Calu3 (cell line): ENCODE measurements around the gene PDRG1. TPM values are rescaled to one million over a fixed set of nuclear protein-coding genes. Genes with fewer than 3 reads are reported as not detected.

Source experiments
- BruUV-seq: library from RNA; stranded (reverse); fragments of 400-500 nt; replicated peaks from 2 replicates; lab custom pipeline; 2021; lab: Mats Ljungman, UMichigan
- CTCF ChIA-PET: fragments of 300-600 bp; sonication (Branson Sonifier 250); formaldehyde crosslinking; loops from one replicate; lab custom pipeline; 2022; ENCODE audit warnings: antibody characterized with exemption; lab: Charles Lee
- DNase-seq: peaks from one replicate; pipeline ENCODE4 v3.0.0; 2022
- H3K27ac Mint-ChIP-seq: one replicate; pipeline ENCODE4 v1.8.0; 2022; ENCODE audit warnings: mixed read lengths; ENCODE audit not compliant: unreplicated experiment
- H3K27me3 Mint-ChIP-seq: one replicate; pipeline ENCODE4 v1.8.0; 2022; ENCODE audit warnings: mixed read lengths; ENCODE audit not compliant: unreplicated experiment
- H3K36me3 Mint-ChIP-seq: one replicate; pipeline ENCODE4 v1.8.0; 2022; ENCODE audit warnings: mild to moderate bottlenecking, moderate library complexity, mixed read lengths; ENCODE audit not compliant: insufficient read depth, unreplicated experiment
- H3K4me1 Mint-ChIP-seq: one replicate; pipeline ENCODE4 v1.8.0; 2022; ENCODE audit warnings: mild to moderate bottlenecking, low read depth, mixed read lengths; ENCODE audit not compliant: unreplicated experiment
- H3K4me3 Mint-ChIP-seq: one replicate; pipeline ENCODE4 v1.8.0; 2022; ENCODE audit warnings: mild to moderate bottlenecking, low read depth, moderate library complexity, mixed read lengths; ENCODE audit not compliant: unreplicated experiment
- H3K9me3 Mint-ChIP-seq: one replicate; pipeline ENCODE4 v1.8.0; 2022; ENCODE audit warnings: low read depth, mixed read lengths; ENCODE audit not compliant: unreplicated experiment
- CTCF ChIP-seq: fragments of 200-600 bp; IDR thresholded peaks from one replicate; pipeline ENCODE4 v1.8.0; 2022; ENCODE audit warnings: antibody characterized with exemption; ENCODE audit not compliant: unreplicated experiment
- intact Hi-C: fragments of 100-400 bp; cut with micrococcal nuclease; formaldehyde crosslinking; loops from one replicate; pipeline ENCODE4 v1.10.0; 2022; ENCODE audit not compliant: unreplicated experiment
- total RNA-seq: library from RNA; stranded (reverse); gene quantifications from 2 replicates; pipeline ENCODE4 v1.2.3, GENCODE V29; 2022

PDRG1 gene
- total RNA-seq, 1 experiment from 2014 or later = 24.5 TPM

- CTCF ChIA-PET = interaction anchor here (0.7 kb wide), 2 partner anchors 9 to 336 kb away, joined by 3 read pairs; no protein-coding TSS in a partner anchor
- intact Hi-C loops = no loop called here
- Mint-ChIP-seq H3K36me3 (no peaks in the 10 kb centered on the region), H3K27me3 (peaks cover 45% of the 10 kb centered on the region), H3K27ac (no peak overlapping the region), H3K9me3 (no peaks in the 10 kb centered on the region), H3K4me1 (no peaks in the 10 kb centered on the region), H3K4me3 (no peak overlapping the region)
- no peak for DNase-seq
- no TSS peak for BruUV-seq
- TF ChIP-seq CTCF = no peak
Observed at GRCh38 chr20:31909253-31910070, 42.4 kb downstream of the PDRG1 start.

GRCh38 chr20:31908424-31908823 is 43.4 kb downstream of the PDRG1 start:
- DNase-seq = peak; percentile 22
- no peak for TF ChIP-seq CTCF
- Mint-ChIP-seq H3K36me3 (no peaks in the 10 kb centered on the region), H3K27me3 (peaks cover 34% of the 10 kb centered on the region), H3K27ac (no peak overlapping the region), H3K4me3 (no peak overlapping the region), H3K4me1 (no peaks in the 10 kb centered on the region), H3K9me3 (no peaks in the 10 kb centered on the region)
- intact Hi-C loops = no loop called here
- CTCF ChIA-PET = interaction anchor here (0.7 to 1.2 kb wide), 3 partner anchors 12 to 408 kb away, joined by 3 to 4 read pairs (median 3); no protein-coding TSS in a partner anchor
- BruUV-seq = no TSS peak

- no peak for TF ChIP-seq CTCF
- CTCF ChIA-PET = interaction anchor here (1.2 kb wide), 1 partner anchor 11 kb away, joined by 4 read pairs; no protein-coding TSS in a partner anchor
- intact Hi-C loops = no loop called here
- Mint-ChIP-seq H3K4me3 (no peak overlapping the region), H3K27me3 (peaks cover 30% of the 10 kb centered on the region), H3K4me1 (no peaks in the 10 kb centered on the region), H3K27ac (no peak overlapping the region), H3K9me3 (no peaks in the 10 kb centered on the region), H3K36me3 (no peaks in the 10 kb centered on the region)
- no TSS peak for BruUV-seq
- DNase-seq = no peak
Observed at GRCh38 chr20:31908016-31908415, 43.8 kb downstream of the PDRG1 start.

GRCh38 chr20:31907046-31907445 is 44.8 kb downstream of the PDRG1 start:
- no peaks in the 10 kb centered on the region for H3K9me3 Mint-ChIP-seq

More at GRCh38 chr20:31907046-31907445, 44.8 kb downstream of the PDRG1 start:
- H3K36me3 Mint-ChIP-seq = no peaks in the 10 kb centered on the region
- intact Hi-C loops = loop anchor here (2.0 kb wide), 1 partner anchor 20 kb away; no protein-coding TSS in a partner anchor
- H3K27me3 Mint-ChIP-seq = peaks cover 21% of the 10 kb centered on the region
- TF ChIP-seq CTCF = no peak
- no peaks in the 10 kb centered on the region for H3K4me1 Mint-ChIP-seq
- CTCF ChIA-PET = no interaction called here
- BruUV-seq = no TSS peak
- DNase-seq = no peak
- no peak overlapping the region for H3K27ac Mint-ChIP-seq
- no peak overlapping the region for H3K4me3 Mint-ChIP-seq
